RWPE1 (cell line): Measurements from ENCODE around the gene MAGOHB.

Experiments used
- CTCF ChIA-PET: fragments of 350-600 bp; sonication (Branson Sonifier 250); formaldehyde crosslinking; extraction: SDS; loops from one replicate; lab custom pipeline; 2021; lab: Yijun Ruan, JAX
- POLR2A ChIA-PET: fragments of 400-600 bp; formaldehyde crosslinking; extraction: SDS; loops from one replicate; lab custom pipeline; 2020; ENCODE audit warnings: antibody characterized with exemption; ENCODE audit not compliant: low non-redundant PET; lab: Yijun Ruan, JAX
- DNase-seq: peaks from one replicate; pipeline ENCODE4 v3.0.0; 2012; ENCODE audit warnings: low spot score
- H3K27ac ChIP-seq: fragments of 450-650 bp; 2 replicates; pipeline ENCODE4 v1.5.1; 2017
- CTCF ChIP-seq: fragments of 450-650 bp; conservative IDR thresholded peaks from 2 replicates; pipeline ENCODE4 v1.5.1; 2017; ENCODE audit warnings: low read depth, mild to moderate bottlenecking

MAGOHB gene

DNA sequence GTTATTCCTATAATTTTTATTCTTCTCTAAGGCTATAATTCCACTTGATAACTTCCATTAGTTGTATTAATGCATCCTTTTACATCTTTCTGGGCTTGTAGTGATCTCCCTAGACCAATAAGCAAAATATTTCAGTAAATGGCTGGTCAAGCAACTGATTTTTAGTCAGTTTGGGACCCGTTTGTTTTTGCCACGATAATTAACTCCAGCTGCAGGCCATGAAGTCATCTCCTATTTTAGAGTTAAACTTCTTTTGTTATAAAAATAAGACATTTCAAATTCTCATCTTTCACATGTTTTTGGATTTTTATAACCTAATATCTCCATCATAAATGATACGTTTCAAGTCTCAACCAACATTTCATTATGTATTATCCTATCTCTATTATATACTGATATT is 49.4 kb downstream of the MAGOHB start:
- DNase-seq, result no peak
- ChIA-PET POLR2A (no interaction called here), CTCF (interaction anchor here (0.7 kb wide), 1 partner anchor 198 kb away, joined by 3 read pairs; no protein-coding TSS in a partner anchor)
- no peak overlapping the region for H3K27ac ChIP-seq
- no peak for TF ChIP-seq CTCF

DNA sequence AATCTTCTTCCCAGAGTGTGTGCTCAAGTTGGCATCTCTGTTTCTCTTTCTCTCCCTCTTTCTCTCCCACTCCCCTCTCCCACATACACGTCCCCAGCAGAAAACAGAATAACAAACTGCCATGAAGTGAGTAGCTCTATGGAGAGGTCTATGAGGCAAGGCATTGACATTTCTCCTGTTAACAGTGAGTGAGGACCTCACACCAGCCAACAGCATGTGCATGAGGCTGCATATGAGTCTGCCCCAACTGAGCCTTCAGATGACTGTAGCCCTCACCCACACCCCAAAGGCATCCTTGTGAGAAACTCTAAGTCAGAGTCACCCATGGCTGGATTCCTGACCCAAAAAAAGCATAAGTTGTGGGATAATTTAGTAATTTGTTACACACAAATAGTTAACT is 50.4 kb downstream of the MAGOHB start:
- DNase-seq, result no peak
- H3K27ac ChIP-seq, result no peak overlapping the region
- POLR2A ChIA-PET, result no interaction called here
- TF ChIP-seq CTCF, result no peak
- CTCF ChIA-PET, result interaction anchor here (0.6 kb wide), 3 partner anchors 131 to 508 kb away, joined by 3 read pairs; no protein-coding TSS in a partner anchor

- POLR2A ChIA-PET, result no interaction called here
- CTCF ChIA-PET, result interaction anchor here (0.6 to 1.0 kb wide), 2 partner anchors 240 to 1769 kb away, joined by 3 read pairs; no protein-coding TSS in a partner anchor
- peak; percentile 47 for TF ChIP-seq CTCF
- peak; percentile 28 for DNase-seq
- H3K27ac ChIP-seq, result no peak overlapping the region
These were observed 51.0 kb downstream of the MAGOHB start for GRCh38 chr12:10562306-10562933.

DNA sequence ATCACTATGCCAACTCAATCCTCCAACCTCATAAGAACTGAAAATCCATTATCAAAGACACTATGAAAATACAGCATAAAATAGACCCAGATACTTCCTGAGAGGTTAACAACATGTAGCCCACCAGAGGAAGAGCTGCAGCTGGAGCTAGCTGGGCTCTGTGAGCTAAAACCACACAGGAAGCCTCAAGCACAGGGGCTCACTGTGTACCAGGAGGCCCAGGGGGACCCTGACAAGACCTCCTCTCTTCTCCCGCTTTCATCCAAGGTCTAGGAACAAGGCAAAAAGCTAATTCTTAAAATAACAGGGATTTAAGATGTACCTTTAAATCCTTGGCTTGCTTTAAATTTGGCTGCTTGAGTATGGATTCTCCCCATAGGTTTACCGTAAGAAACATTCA is 54.2 kb downstream of the MAGOHB start:
- POLR2A ChIA-PET, result no interaction called here
- CTCF ChIA-PET, result interaction anchor here (0.6 to 0.7 kb wide), 2 partner anchors 175 to 1331 kb away, joined by 3 to 4 read pairs; no protein-coding TSS in a partner anchor
- DNase-seq, result no peak
- H3K27ac ChIP-seq, result no peak overlapping the region
- no peak for TF ChIP-seq CTCF

- ChIA-PET POLR2A (no interaction called here), CTCF (interaction anchor here (1.8 kb wide), 1 partner anchor 45 kb away, joined by 3 read pairs; no protein-coding TSS in a partner anchor)
- H3K27ac ChIP-seq, result no peak overlapping the region
- DNase-seq, result no peak
- no peak for TF ChIP-seq CTCF
These were observed 54.6 kb downstream of the MAGOHB start for GRCh38 chr12:10558789-10559188.

- H3K27ac ChIP-seq, result no peak overlapping the region
These were observed 55.1 kb downstream of the MAGOHB start for GRCh38 chr12:10558301-10558700.

More at GRCh38 chr12:10558301-10558700, 55.1 kb downstream of the MAGOHB start:
- ChIA-PET CTCF (interaction anchor here (1.8 kb wide), 1 partner anchor 44 kb away, joined by 3 read pairs; no protein-coding TSS in a partner anchor), POLR2A (interaction anchor here (0.6 kb wide), 2 partner anchors 7 to 34 kb away, joined by 3 to 4 read pairs; no protein-coding TSS in a partner anchor)
- no peak for DNase-seq
- TF ChIP-seq CTCF, result no peak
